Stimulated activated CD4-positive, alpha-beta T cell treated with anti-CD3 and anti-CD28 coated beads, TNF-alpha, amount 100 ng/mL, for 48 hours (primary cell): Measurements from ENCODE around the gene NKIRAS1.

Experiments
- DNase-seq, 3 donors: peaks; one replicate each; pipeline ENCODE4 v3.0.0-alpha.2; 2020; ENCODE audit warnings: low read depth in 3 of 3

NKIRAS1 gene

GRCh38 chr3:23916886-23917678 lies at the start of gene NKIRAS1, which contains the start of gene RPL15:
NKIRAS1 (minus strand) TSS chr3:23916990; CDS start chr3:23910904, 6,086 bp downstream.
RPL15 (plus strand) TSS chr3:23917132; CDS start chr3:23917860, 728 bp downstream.
- DNase-seq = peak; percentile 94 to 96 (median 96)

- DNase-seq = no peak
These were observed 49.5 kb upstream of the NKIRAS1 start for GRCh38 chr3:23966328-23966727.

GRCh38 chr3:23964537-23965235 lies 47.9 kb upstream of the NKIRAS1 start:
- DNase-seq = no peak

- DNase-seq = no peak
These were observed 45.1 kb upstream of the NKIRAS1 start for GRCh38 chr3:23961913-23962312.

GRCh38 chr3:23961066-23961465 lies 44.3 kb upstream of the NKIRAS1 start:
- DNase-seq = no peak

GRCh38 chr3:23960649-23961048 lies 43.9 kb upstream of the NKIRAS1 start:
- DNase-seq = no peak

- DNase-seq = no peak
These were observed 42.5 kb upstream of the NKIRAS1 start for GRCh38 chr3:23959135-23959900.

GRCh38 chr3:23956701-23957100 lies 39.9 kb upstream of the NKIRAS1 start:
- no peak for DNase-seq

- no peak for DNase-seq
These were observed 37.4 kb upstream of the NKIRAS1 start for GRCh38 chr3:23954144-23954543.

- DNase-seq = no peak
These were observed 36.7 kb upstream of the NKIRAS1 start for GRCh38 chr3:23953523-23953922.

GRCh38 chr3:23952646-23953045 lies 35.9 kb upstream of the NKIRAS1 start:
- no peak for DNase-seq

GRCh38 chr3:23950293-23950692 lies 33.5 kb upstream of the NKIRAS1 start:
- no peak for DNase-seq

- DNase-seq = no peak
These were observed 33.0 kb upstream of the NKIRAS1 start for GRCh38 chr3:23949784-23950183.

GRCh38 chr3:23948761-23949160 lies 32.0 kb upstream of the NKIRAS1 start:
- DNase-seq = no peak

- peak; percentile 93 to 96 (median 94) for DNase-seq
These were observed 29.3 kb upstream of the NKIRAS1 start for GRCh38 chr3:23945913-23946687.

GRCh38 chr3:23945663-23945912 lies 28.8 kb upstream of the NKIRAS1 start:
- no peak for DNase-seq

GRCh38 chr3:23944861-23945662 lies 28.3 kb upstream of the NKIRAS1 start, which contains the start of gene NR1D2:
NR1D2 (plus strand) TSS chr3:23945286; CDS start chr3:23945579, 293 bp downstream.
- peak; percentile 46 to 67 (median 48) for DNase-seq

- no peak for DNase-seq
These were observed 27.4 kb upstream of the NKIRAS1 start for GRCh38 chr3:23944007-23944783.

- DNase-seq = no peak
These were observed 25.8 kb upstream of the NKIRAS1 start for GRCh38 chr3:23942546-23942945.

GRCh38 chr3:23941440-23941839 lies 24.6 kb upstream of the NKIRAS1 start:
- no peak for DNase-seq
